Cortex of kidney (tissue), 1 donor: Measurements from ENCODE around the gene NINL.
"Not testable (repeated sequence)": the region's sequence is repeated elsewhere in the genome, so short reads cannot be mapped to it uniquely, and the experiment has no call there.

Source experiments
- DNase-seq: peaks from one replicate; lab custom pipeline; 2025; lab: John Stamatoyannopoulos, UW

NINL gene

DNA sequence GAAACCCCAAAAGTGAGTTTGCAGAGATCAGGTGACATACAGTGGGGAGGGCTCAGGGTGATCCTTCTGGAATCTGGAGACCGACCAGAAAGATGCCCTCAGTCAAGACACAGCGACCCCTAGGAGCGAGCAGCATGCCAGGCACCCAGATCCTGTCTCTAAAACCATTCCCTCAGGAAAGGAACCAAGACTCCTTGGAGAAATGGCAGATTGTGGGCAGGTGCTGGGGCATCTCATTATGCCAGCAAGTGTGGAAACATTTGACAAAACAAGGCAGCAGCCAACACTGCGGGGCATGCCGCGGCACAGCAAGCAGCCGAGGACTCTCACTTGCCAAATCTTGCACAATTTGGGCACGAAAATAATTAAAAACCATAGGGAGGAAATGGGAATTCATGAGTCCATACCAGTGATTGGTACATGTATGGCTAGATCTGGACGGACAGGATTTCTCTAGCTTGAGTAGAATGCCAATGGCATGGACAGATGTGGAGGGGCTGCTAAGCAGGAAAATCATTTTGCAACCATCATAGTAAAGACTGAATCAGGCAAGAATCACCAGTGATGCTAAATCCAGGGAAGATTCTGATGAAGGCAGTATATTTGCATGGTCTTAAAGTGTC lies 101.0 kb downstream of the NINL start:
- no peak for DNase-seq

DNA sequence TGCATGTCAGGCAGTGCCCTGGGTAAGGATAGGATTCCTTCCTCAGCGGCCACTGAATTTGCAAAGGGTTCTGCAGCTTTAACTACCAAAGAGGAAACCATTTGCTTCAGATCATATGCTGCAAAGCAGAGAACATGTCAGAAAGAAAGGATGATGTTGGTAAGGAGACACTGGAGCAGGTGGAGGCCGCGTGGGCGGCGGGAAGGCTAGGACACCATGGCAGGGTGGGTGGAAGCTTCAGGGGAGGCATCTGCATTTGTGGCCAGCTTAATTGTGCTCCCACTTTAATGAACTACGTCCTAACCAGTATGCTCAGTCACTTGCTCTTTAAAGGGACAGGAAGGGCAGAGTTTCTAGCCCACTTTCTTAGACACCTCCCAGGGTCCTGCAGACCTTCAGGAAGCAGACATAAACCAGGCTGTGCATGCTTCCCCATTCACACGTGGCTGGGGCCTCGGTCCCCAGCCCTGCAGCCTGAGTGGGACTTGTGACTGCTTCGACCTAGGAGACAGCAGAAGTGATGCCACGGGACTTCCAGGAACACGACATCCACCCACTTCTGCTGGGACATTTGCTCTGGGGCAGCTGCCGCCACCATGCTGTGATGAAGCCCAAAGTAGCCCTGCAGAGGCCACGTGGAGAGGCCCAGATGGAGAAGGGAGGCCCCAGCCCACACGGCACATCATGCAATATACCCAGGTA lies 101.7 kb downstream of the NINL start:
- DNase-seq, result no peak

DNA sequence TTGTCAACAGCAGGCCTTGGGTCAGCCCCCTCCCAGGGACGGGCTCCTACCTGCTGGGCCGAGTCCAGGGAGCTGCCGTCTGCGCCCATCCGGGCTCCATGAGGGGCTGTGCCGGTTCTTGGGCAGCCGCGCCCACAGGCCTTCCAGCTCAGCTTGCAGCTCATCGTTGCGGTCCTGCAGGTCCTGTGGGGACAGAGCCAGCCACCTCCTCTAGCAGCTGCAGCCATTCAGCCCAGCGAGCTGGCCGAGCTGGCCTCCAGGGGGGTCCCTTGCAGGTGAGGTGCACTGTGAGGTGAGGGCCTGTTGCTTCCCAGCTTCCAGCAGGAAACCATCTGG lies 103.4 kb downstream of the NINL start:
- DNase-seq, result no peak

DNA sequence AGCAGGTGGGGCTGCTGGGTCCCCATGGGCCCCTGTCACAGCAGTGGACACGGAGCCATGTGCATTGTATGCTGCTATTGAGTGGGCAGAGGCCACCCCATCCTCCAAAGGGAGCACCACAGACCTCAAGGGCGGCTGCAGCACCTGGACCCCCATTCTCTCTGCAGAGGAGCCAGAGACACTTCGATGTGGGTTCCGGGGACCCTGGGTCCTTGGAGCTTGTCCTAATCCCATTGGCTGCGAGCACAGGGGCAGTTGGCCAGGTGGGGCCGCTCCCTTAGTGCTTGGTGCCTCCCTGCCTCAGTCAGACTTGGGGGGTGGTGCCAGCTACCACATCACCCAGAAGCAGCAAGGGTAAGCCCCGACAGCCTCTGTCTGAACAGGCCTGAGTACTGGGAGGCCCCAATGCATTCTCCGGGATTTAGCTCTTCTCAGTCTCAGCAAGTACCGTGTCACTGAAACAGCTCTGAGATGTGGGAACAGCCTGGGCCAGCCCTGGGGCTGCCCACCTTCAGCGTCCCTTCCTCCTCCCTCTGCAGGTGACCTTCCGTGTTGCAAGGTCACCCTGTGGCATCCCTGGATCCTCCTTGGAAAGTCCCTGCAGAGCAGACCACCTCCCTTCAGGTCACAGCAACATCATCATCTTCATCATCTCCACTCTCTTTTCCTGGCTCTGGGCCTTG lies 104.0 kb downstream of the NINL start:
- no peak for DNase-seq

DNA sequence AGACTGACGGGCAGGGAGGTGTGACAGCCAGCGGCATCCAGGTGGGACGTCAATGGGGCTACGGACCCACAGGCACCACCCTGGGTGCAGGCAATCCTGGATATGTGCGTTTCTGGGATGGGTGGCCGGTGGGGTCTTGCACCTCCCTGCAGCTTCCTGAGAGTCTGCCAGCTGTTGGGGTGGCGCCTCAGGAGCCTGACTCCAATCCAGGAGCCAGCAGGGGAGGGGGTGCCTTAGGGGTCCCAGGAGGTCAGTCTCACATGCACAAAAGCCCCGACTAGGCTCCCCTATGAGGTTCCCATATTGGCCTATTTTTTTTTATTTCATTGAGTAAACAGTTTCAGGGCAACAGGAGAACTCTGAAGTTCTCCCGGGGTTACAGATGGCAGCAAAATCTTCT lies 104.5 kb downstream of the NINL start:
- no peak for DNase-seq

DNA sequence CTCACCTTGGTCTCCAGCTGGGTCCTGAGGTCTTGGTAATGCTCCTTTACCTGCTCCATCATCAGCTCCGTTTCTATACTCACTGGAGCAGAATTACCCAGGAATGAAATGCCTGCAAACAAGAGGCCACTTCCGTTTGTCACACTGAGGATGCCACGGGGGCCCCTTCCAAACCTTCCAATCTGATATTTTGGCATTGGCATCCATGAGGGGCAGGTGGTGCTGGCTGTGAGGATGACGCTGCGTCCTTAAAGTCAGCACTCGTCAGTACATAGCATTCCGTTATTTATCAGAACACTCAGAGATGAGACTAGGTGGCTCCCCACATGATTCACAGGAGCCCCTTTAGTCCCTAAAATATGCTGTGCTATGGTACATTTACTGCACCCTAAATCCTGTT lies 105.2 kb downstream of the NINL start:
- no peak for DNase-seq

DNA sequence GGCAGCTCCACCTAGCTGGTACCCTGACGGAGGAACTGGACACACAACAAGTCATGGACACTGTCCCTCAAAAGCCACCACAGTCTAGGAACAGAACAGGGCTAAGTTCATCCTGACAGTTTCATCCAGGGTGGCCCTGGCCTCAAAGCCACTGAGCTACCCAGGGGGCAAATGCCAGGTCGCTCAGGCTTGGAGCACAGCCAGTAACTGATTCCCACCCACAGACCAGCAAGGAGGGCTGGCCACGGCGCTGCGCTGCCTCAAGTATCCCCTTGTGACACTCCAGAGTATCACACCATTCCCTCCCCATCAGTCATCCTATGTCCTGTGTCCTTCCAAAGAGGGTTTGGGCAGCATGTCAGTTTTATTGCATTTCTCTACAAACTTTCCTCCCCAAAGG lies 105.7 kb downstream of the NINL start:
- DNase-seq, result no peak

DNA sequence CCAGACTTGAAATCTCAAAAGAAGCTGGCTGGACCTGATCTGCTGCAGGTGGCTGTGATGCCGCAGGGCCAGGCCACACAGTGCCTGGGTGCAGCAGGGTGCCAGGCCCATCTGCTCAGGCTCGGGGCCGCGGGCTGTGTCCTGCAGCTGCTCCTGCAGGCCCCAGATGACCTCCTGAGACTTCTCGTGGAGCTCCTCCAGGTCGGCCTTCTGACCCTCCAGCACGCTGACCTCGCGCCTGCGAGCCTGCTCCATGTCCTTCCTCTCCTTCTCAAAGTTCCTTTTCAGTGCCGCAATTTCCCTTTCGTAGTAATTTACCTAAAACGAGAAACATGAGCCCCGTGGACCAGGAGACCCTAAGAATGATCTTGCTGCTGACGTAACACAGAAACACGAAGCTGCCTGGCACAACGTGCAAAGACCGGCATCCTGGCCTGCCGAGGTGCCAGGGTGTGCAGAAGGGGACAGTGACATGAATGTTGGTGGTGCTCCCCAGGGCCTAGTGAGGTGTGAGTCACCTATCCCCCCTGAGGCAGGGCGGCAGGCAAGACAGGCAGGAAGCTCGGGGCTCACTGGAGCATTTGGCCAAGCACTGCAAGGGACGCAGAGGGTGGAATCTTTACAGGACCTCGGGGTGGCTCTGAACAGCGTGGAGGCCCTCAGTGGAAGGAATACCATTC lies 106.3 kb downstream of the NINL start:
- no peak for DNase-seq

DNA sequence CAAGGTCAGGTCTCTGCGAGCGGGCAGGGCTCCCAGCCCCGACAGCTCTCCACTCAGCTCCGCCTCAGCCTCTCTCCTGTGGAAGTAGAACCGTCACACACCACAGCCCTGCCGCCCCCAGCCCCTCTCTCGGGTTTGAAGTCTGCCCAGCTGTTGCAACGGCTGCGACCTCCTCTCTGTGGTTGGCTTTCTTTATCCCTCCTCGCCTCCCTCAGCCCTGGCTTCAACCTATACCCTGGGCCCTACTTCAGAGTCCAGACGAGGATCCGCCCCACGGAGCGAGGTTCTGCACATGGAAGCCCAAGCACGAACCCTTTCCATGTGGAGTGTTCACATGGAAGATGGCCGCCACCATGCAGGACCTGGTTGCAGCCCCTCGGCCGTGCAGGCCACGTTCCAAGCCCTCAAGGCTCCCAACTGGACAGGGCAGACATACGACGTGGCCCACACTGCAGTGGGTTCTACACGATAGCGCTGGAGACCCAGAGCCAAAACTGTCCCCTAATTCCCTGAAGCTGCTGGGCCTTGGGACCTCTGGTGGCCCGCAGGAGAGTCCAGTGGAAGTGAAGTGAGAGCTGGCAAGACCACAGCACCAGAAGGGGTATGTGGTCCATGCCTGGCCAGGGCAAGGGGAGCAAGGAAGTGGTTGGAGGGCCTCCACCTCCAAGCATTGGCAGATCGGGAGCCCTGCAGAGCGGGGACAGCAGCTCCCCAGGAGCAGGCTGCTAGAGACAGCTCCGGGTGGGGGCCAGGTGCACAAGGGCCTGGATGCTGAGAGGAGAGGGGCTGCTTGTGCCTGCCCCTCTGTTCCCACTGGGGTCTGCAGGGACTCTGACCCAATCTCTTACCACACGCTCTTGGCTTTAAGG lies 108.1 kb downstream of the NINL start:
- no peak for DNase-seq

DNA sequence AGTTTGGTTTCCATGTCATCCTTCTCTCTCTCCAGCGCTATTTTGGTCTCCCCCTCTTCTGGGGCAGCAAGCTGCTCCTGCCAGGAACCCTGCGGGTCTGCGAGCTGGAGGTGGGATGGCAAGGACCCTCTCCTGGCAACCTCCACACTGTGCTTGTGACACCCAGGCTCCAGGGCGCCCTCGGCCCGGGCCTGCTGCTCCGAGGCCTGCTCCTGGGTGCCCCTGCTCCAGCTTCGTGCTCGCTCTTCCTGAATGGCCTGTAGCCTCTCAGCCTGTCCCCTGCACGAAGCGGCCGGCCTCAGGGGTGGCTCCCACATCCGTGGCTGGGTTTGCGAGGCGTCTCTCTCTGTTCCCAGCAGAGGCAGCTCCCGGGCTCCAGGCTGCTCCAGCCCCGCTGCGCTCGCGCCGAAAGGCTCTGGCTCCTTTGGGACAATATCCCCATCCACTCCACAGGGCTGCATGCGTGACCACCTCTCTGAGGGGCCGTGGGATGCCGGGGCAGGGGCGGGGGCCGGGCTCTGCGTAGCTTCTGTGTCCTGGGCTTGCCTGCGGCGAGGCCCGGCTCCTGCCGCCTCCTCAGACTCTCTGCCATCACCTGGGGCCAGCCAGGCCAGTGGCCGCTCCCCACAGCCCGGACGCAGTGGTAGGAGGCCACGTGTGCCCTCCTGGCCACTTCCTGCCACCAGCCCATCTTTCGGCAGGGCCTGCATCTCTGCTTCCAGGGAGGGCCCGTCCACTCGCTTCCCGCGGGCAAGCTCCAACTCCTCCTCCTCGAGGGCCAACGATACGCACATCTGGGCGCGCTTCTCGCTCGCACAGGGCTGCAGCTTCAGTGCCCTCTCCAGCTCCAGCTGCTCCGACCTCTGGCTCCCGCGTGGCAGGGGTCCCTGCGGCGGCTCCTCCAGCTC lies 109.0 kb downstream of the NINL start:
- no peak for DNase-seq

DNA sequence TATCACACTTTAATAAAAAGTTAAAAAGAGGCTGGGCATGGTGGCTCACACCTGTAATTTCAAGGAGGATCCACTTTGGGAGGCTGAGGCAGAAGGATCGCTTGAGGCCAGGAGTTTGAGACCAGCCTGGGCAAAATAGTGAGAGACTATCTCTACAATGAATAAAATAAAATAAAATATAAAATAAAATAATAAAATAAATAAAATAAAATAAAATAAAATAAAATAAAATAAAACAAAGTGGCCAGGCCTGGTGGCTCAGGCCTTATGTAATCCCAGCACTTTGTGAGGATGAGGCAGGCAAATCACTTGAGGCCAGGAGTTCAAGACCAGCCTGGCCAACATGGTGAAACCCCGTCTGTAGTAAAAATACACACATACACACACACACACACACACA lies 112.0 kb downstream of the NINL start:
- not testable (repeated sequence) for DNase-seq

DNA sequence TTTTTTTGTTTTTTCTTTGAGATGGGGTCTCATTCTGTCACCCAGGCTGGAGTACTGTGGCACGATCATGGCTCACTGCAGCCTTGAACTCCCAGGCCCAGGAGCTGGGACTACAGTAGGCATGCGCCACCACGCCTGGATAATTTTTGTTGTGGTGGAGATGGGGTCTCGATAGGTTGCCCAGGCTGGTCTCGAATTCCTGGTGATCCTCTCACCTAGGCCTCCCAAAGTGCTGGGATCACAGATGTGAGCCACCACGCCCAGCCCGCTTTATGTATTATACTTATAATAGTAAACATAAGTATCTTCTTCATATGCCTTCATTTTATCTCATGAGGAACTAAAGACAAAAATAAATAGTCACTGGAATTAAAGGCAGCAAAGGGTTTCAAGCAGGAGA lies 114.3 kb downstream of the NINL start:
- no peak for DNase-seq

DNA sequence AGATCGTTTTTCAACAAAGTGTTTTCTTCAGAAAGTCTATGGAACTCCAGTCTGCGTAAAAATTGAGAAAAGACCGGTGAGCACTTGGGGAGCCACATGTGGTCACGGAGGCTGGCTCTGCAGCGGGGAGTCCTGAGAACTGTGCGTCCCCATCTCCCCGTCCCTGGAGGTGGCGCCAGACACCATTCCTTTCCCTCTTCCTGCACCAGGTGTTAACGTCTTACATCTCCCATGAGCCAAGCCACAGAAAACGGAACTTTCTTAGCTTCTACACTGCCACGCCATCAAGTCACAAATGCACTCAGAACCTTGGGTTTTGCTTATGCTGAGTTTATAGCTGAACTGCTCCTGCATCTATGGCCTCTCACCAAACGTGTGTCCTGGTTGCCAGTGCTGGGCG lies 115.3 kb downstream of the NINL start:
- no peak for DNase-seq

DNA sequence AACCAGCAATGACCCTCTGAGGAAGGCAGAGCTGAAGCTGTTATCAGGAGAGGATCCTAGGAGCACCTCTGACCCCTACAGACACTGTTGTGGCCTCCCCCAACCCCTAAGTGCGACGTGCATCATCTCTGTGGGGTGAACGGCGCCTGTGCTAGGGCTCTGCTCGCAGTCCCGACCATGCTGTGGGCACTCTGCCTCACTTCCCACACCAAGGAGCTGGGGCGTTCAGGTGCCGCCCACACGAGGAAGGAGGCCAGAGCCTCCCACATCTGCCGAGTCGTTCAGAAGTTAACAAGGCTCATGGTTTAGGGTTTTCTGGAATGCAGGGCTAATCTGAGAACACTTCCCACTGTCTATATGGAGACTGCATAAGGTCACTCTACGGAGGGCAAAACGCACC lies 115.8 kb downstream of the NINL start:
- no peak for DNase-seq

DNA sequence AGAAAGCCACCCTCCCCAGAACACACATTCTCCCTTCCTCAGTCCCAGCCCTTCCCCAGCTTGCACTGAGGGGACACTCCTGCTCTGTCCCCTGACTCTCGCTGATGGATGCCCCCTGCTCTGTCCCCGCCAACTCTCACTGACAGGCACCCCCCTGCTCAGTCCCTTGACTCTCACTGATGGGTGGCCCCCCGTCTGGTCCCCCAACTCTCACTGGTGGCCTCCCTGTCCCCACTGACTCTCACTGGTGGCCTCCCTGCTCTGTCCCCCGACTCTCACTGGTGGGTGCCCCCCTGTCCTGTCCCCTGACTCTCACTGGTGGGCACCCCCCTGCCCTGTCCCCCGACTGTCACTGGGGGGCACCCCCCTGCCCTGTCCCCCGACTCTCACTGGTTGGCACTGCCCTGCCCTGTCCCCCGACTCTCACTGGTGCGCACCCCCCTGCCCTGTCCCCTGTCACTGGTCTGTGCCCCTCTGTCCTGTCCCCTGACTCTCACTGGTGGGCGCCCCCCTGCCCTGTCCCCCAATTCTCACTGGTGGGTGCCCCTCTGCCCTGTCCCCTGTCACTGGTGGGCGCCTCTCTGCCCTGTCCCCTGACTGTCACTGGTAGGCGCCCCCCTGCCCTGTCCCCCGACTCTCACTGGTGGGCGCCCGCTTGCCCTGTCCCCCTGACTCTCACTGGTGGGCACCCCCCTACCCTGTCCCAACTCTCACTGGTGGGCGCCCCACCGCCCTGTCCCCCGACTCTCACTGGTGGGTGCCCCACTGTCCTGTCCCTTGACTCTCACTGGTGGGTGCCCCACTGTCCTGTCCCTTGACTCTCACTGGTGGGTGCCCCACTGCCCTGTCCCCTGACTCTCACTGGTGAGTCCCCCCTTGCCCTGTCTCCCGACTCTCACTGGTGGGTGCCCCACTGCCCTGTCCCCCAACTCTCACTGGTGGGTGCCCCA lies 116.9 kb downstream of the NINL start:
- DNase-seq, result no peak

DNA sequence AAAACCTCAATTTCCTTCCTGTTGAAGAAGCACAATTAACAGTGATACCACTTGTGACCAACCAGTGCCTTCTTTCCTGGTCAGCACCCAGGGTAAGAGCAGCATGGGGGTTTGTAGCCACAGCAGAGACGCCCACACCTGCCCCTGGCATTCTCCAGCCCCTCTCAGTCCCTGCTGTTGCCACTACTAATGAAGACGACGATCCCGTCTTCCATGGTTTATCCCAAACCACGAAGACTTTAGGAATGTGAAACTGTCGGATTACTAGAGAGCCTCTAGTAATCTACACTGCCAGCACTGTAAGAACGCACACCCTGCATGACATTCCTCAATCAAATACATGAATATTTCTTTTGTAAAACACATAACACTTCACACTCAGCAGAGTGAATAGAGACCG lies 117.9 kb downstream of the NINL start:
- DNase-seq, result no peak

DNA sequence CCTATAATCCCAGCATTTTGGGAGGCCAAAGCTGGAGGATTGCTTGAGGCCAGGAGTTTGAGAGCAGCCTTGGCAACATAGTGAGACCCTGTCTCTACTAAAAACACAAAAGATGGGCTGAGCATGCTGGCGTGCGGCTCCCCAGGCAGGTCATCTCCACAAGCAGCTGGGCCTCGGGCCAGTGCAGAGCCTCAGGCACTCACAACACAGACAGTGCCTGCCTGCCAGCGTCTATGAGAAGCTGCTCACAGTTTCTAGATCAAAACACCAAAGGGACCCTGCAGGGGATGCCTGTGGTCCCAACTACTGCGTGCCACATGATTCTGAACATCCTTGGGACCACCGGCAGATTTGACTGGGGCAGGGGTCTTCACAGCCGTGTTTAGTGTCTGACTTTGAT lies 118.5 kb downstream of the NINL start:
- DNase-seq, result no peak

DNA sequence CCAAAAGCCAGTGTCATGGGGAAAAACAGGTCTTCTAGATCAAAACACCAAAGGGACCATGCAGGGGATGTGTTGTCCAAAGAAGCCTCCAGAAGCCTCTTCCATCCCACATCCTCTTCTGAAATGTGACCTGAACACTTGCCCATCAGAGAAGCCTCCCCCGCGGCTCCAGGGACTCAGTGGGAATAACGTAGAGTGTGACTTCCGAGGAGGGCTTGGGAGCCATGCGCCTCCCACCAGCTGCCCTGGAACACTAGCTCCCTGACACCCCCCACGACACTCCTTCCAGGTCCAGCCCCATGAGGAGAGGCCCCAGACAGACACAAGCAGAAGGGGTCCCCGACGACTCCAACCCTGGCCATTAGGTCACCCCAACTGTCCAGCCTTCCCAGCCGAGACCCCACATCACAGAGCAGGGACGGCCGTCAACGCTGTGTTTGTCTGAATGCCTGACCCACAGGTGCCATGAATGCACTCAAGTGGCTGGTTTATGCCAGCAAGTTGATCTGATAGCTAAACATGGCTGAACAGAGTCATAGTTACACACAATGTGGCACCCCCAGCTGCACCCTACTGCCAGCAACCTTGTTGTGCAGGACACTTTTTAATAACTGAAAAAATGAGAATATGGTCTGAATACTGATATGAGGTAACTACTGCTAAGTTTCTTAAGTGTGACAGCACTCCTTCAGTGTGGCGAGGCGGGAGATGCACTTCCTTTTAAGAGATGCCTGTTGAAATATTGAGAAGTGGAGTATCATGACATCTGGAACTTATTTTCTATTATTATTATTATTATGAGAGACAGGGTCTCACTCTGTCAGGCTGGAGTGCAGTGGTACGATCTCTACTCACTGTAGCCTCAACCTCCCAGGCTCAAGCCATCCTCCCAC lies 119.8 kb downstream of the NINL start:
- DNase-seq, result no peak
